HG03159 (cell line): ENCODE results near the gene LRRC46.

Experiments
- ATAC-seq: cut with Tn5 transposase; IDR thresholded peaks from one replicate; pipeline ENCODE4 v1.9.1; 2021; ENCODE audit warnings: mild to moderate bottlenecking, moderate library complexity; ENCODE audit not compliant: unreplicated experiment

The LRRC46 gene, protein sequence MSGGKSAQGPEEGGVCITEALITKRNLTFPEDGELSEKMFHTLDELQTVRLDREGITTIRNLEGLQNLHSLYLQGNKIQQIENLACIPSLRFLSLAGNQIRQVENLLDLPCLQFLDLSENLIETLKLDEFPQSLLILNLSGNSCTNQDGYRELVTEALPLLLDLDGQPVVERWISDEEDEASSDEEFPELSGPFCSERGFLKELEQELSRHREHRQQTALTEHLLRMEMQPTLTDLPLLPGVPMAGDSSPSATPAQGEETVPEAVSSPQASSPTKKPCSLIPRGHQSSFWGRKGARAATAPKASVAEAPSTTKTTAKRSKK

GRCh38 chr17:47831003-47831933 is at the start of gene LRRC46, which contains the start of gene MRPL10:
Gene LRRC46, plus strand, starts transcription at chr17:47831670. Its CDS starts 320 bp downstream, at chr17:47831990.
Gene MRPL10, minus strand, starts transcription at chr17:47831541. Its CDS starts 30 bp downstream, at chr17:47831511.
- ATAC-seq, result peak; percentile 87

DNA sequence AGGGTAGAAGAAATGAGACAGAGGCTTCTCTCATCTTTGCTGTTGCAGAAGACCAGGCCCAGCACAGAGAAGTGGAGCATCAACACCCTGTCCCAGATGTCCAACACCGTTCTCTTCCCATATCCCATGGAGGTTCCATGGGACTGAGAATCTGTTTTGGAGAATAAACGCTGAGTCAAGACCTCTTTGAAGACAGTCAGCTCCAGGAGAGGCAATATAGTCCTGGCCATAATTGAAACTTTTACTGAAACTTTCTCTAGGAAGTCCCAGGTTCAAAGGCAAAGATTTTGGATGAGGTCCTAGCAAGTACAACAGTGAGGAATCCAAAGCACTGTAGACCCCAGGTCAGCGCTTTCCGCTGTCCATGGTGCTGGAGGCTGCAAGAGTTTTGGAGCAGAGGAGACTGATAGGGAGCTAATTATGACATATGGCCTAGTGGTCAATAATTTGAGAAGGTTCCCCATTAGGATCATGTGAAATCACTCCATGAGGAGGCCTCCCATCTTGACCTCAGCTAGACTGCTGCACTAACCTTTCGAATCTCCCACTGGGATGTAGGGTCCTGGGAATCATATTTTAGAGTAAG is 45.8 kb upstream of the LRRC46 start:
- ATAC-seq, result no peak

- no peak for ATAC-seq
Measured at GRCh38 chr17:47789611-47790561, 41.6 kb upstream of the LRRC46 start.

DNA sequence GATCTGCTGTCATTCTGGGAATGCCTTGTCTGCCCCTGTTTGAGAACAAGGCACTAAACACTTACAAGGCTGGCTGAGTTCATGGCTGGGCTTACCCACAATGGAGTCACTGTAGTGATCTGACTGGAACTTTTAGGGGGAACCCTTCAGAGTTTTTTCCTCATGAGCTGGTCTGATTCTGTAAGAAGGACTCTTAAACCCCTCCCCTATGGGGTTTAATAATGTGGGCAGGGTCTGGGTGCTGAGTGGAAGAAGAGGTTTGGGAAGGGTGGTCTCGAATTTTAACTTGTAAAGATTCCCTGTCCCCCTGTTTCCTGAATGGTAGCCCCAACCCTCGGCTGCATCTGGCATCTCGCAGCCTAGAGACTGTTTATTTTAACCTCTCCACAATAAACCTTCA is 40.4 kb upstream of the LRRC46 start:
- no peak for ATAC-seq

DNA sequence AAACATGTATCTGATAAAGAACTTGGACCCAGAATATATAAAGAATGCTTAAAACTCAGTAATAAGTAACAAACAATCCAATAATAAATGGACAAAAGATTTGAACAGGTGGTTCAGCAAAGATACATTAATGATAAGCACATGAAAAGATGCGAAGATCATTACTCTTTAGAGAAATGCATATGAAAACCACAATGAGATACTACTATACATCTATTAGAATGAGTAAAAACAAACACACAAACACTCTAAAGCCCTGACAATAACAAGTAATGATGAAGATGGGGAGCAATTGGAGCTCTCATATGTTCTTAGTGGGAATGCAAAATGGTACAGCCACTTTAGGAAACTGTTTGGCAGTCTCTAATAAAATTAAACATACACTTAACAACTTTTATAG is 39.0 kb upstream of the LRRC46 start:
- no peak for ATAC-seq

DNA sequence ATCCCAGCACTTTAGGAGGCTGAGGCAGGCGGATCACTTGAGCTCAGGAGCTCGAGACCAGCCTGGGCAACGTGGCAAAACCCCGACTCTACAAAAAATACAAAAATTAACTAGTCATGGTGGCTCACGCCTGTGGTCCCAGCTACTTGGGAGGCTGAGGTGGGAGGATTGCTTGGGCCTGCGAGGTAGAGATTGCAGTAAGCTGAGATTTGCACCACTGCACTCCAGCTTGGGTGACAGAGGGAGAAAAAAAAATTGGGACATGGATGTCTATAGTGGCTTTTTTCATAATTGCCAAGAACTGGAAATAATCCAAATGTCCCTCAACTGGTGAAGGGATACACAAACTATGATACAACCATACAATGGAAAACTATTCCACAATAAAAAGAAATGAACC is 38.5 kb upstream of the LRRC46 start:
- ATAC-seq, result no peak

DNA sequence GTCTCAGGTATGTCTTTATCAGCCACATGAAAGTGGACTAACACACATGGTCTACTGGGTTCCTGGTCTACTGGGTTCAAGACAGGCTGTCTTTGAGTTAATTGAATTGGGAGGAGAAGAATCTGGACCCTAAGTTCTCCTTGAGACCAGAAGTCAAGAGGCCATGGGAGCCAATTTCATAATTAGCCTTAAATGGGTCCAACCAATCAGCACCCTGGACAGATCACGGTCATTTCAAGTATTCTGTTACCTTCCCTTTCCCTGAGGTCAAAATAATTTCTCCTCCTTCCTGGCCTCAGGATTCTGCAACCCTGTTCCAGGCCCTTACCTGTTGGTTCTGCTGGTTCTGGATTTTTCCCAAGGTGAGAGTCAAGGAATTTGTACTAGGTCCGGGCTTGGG is 33.7 kb upstream of the LRRC46 start:
- no peak for ATAC-seq

- ATAC-seq, result no peak
Measured at GRCh38 chr17:47800686-47801085, 30.8 kb upstream of the LRRC46 start.

GRCh38 chr17:47801176-47801765 is 30.2 kb upstream of the LRRC46 start:
- ATAC-seq, result no peak

- ATAC-seq, result no peak
Measured at GRCh38 chr17:47801906-47802305, 29.6 kb upstream of the LRRC46 start.

GRCh38 chr17:47802341-47803022 is 29.0 kb upstream of the LRRC46 start:
- ATAC-seq, result no peak

DNA sequence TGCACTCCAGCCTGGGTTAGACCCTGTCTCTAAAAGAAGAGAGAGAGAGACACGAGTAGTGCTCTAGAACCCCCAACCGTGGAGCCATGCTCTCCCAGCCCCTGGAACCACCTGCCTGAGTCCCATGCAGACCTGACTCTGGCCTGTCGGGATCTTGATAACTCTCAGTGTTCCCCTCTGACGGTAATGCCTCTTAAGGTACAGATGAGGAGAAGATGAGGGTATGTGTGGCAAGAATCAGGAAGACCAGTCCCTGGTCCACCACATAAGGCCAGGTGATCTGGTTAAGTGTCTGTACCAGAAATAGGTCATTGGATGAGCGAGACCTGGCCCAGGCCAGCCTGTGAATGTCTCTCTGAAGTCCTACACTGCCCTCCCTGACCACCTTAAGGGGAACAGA is 28.3 kb upstream of the LRRC46 start:
- no peak for ATAC-seq

- ATAC-seq, result no peak
Measured at GRCh38 chr17:47803751-47804150, 27.7 kb upstream of the LRRC46 start.

GRCh38 chr17:47804461-47804860 is 27.0 kb upstream of the LRRC46 start:
- ATAC-seq, result no peak

DNA sequence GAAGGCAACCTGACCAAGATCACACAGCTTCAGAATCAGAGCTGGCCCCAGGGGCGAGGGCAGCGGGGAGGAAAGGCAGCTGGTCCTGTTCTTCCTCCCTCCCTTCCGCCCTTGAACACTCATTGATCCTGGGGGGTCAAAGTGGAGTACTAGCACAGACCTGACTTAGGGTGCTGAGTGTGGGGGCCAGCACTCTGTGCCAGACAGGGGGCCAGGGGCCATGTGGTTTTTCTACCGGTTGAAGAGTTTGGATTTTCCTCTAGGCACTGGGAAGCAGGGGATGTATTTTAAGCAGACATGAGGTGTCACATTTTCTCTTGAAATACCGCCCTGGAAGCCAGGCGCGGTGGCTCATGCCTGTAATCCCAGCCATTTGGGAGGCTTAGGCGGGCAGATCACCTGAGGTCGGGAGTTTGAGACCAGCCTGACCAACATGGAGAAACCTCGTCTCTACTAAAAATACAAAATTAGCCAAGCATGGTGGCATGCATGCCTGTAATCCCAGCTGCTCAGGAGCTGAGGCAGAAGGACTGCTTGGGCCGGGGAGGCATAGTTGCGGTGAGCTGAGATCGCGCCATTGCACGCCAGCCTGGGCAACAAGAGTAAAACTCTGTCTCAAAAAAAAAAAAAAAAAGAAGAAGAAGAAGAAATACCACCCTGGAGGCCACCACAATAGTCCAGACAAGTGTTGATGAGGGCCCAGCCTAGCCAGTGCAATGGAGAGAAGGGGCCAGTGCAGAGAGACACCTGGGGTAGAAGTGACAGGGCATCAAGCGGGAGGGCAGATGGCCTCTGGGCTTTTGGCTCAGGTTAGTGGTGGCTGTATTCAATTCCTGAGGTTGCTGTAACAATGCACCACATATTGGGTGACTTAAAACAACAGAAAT is 25.2 kb upstream of the LRRC46 start:
- no peak for ATAC-seq

- ATAC-seq, result no peak
Measured at GRCh38 chr17:47806913-47807255, 24.6 kb upstream of the LRRC46 start.

GRCh38 chr17:47807421-47807820 is 24.0 kb upstream of the LRRC46 start:
- ATAC-seq, result no peak

GRCh38 chr17:47808036-47808829 is 23.2 kb upstream of the LRRC46 start:
- ATAC-seq, result no peak
